CD1c-positive myeloid dendritic cell (primary cell): ENCODE results near the gene RAB3IL1.

Experiments used
- DNase-seq: peaks from one replicate; pipeline ENCODE4 v3.0.0-alpha.2; 2016; ENCODE audit errors: extremely low spot score

The RAB3IL1 gene

GRCh38 chr11:61952882-61953281 lies 35.5 kb upstream of the RAB3IL1 start:
- DNase-seq, result no peak

GRCh38 chr11:61951484-61952135 lies 34.2 kb upstream of the RAB3IL1 start:
- no peak for DNase-seq

- DNase-seq, result no peak
Measured at GRCh38 chr11:61950035-61950547, 32.7 kb upstream of the RAB3IL1 start, which contains the start of gene BEST1. Gene BEST1 (plus strand): TSS chr11:61950351. CDS start chr11:61951807, 1,456 bp downstream.

- peak; percentile 71 for DNase-seq
Measured at GRCh38 chr11:61949169-61950034, 32.0 kb upstream of the RAB3IL1 start.

- no peak for DNase-seq
Measured at GRCh38 chr11:61948505-61948904, 31.1 kb upstream of the RAB3IL1 start.

- DNase-seq, result peak; percentile 84
Measured at GRCh38 chr11:61947486-61948210, 30.3 kb upstream of the RAB3IL1 start.

- DNase-seq, result no peak
Measured at GRCh38 chr11:61946894-61947293, 29.5 kb upstream of the RAB3IL1 start.

GRCh38 chr11:61945191-61945590 lies 27.8 kb upstream of the RAB3IL1 start:
- DNase-seq, result no peak

- no peak for DNase-seq
Measured at GRCh38 chr11:61940466-61940865, 23.1 kb upstream of the RAB3IL1 start.

- DNase-seq, result no peak
Measured at GRCh38 chr11:61935861-61936260, 18.5 kb upstream of the RAB3IL1 start.

- no peak for DNase-seq
Measured at GRCh38 chr11:61930933-61931332, 13.6 kb upstream of the RAB3IL1 start.

GRCh38 chr11:61928606-61929005 lies 11.2 kb upstream of the RAB3IL1 start:
- no peak for DNase-seq

GRCh38 chr11:61927501-61927900 lies 10.1 kb upstream of the RAB3IL1 start:
- no peak for DNase-seq

- no peak for DNase-seq
Measured at GRCh38 chr11:61926235-61926634, 8.9 kb upstream of the RAB3IL1 start.

- no peak for DNase-seq
Measured at GRCh38 chr11:61925736-61926135, 8.4 kb upstream of the RAB3IL1 start.

GRCh38 chr11:61924064-61924455 lies 6.7 kb upstream of the RAB3IL1 start:
- DNase-seq, result no peak

- DNase-seq, result no peak
Measured at GRCh38 chr11:61923166-61924063, 6.0 kb upstream of the RAB3IL1 start.

GRCh38 chr11:61922539-61922938 lies 5.2 kb upstream of the RAB3IL1 start:
- peak; percentile 59 for DNase-seq

- DNase-seq, result no peak
Measured at GRCh38 chr11:61921446-61921845, 4.1 kb upstream of the RAB3IL1 start.

GRCh38 chr11:61919705-61920631 lies 2.6 kb upstream of the RAB3IL1 start:
- DNase-seq, result no peak
